Endothelial cell of umbilical vein (primary cell): Measurements from ENCODE around the gene IBA57. TPM values are rescaled to one million over a fixed set of nuclear protein-coding genes. Genes with fewer than 3 reads are reported as not detected.

Experiments
- BruUV-seq: library from RNA; stranded (reverse); fragments of 400-500 nt; replicated peaks from 2 replicates; lab custom pipeline; 2021; lab: Mats Ljungman, UMichigan
- CTCF ChIA-PET: fragments of 300-600, 350-600 bp; sonication (Branson Sonifier 250); formaldehyde crosslinking; loops from one replicate; lab custom pipeline; 2021; ENCODE audit warnings: antibody characterized with exemption, inconsistent platforms; lab: Charles Lee
- POLR2A ChIA-PET: fragments of 300-600, 350-600 bp; sonication (Branson Sonifier 250); formaldehyde crosslinking; loops from one replicate; lab custom pipeline; 2021; ENCODE audit warnings: antibody characterized with exemption, inconsistent platforms; lab: Charles Lee
- DNase-seq: peaks from one replicate; pipeline ENCODE4 v3.0.0-alpha.2; 2011; ENCODE audit warnings: low read depth, low spot score
- FAIRE-seq: peaks from 2 replicates; lab custom pipeline; 2011; peaks lifted over from hg19 to GRCh38; lab: Jason Lieb, UNC
- H2AFZ ChIP-seq: 2 replicates; pipeline ENCODE4 v1.6.0; 2012; ENCODE audit warnings: low read depth, low read length, control low read depth, inconsistent platforms
- H3K27ac ChIP-seq: 2 replicates; pipeline ENCODE4 v1.5.1; 2011; ENCODE audit warnings: low read depth, mild to moderate bottlenecking, control low read depth, low read length, moderate library complexity; ENCODE audit not compliant: insufficient read depth
- H3K27me3 ChIP-seq, 2 experiments: 2 replicates each; pipeline versions ENCODE4 v1.6.0 to v1.6.1; 2011; ENCODE audit warnings: low read length in 2 of 2, mixed read lengths in 1 of 2; ENCODE audit not compliant: control insufficient read depth in 2 of 2, insufficient read depth in 2 of 2
- H3K36me3 ChIP-seq, 2 experiments: 2 replicates in 1 of 2; 3 replicates in 1 of 2; pipeline ENCODE4 v1.5.1; 2011; ENCODE audit warnings: low read length in 2 of 2, mild to moderate bottlenecking in 1 of 2, moderate library complexity in 1 of 2; ENCODE audit not compliant: control insufficient read depth in 2 of 2, insufficient read depth in 2 of 2; ENCODE audit errors: extremely low read depth in 1 of 2
- H3K4me1 ChIP-seq: 3 replicates; pipeline ENCODE4 v1.5.1; 2011; ENCODE audit warnings: mild to moderate bottlenecking, low read length; ENCODE audit not compliant: control insufficient read depth, insufficient read depth; ENCODE audit errors: extremely low read depth
- H3K4me2 ChIP-seq: 2 replicates; pipeline ENCODE4 v1.6.1; 2011; ENCODE audit warnings: low read length, control low read depth, mixed read lengths; ENCODE audit not compliant: insufficient read depth
- H3K4me3 ChIP-seq, 3 experiments: fragments of 200-600 bp in 1 of 3; sonication (generic), shearing (Covaris generic) in 1 of 3; replicated peaks in 1 of 3; 2 replicates each; pipeline ENCODE4 v1.5.1; 2011 to 2016; ENCODE audit warnings: control low read depth in 3 of 3, low read length in 3 of 3, mild to moderate bottlenecking in 2 of 3, inconsistent platforms in 1 of 3, low read depth in 1 of 3, moderate library complexity in 1 of 3; ENCODE audit not compliant: insufficient read depth in 1 of 3
- H3K79me2 ChIP-seq: 2 replicates; pipeline ENCODE4 v1.6.0; 2012; ENCODE audit warnings: low read length, inconsistent platforms; ENCODE audit not compliant: control insufficient read depth, insufficient read depth
- H3K9ac ChIP-seq: replicated peaks from 2 replicates; pipeline ENCODE3; 2011; ENCODE audit warnings: low read length, control low read depth; ENCODE audit not compliant: insufficient read depth; ENCODE audit errors: extremely low read depth
- H3K9me1 ChIP-seq: replicated peaks from 3 replicates; pipeline ENCODE4 v1.6.0; 2011; ENCODE audit warnings: mild to moderate bottlenecking, low read length; ENCODE audit not compliant: control insufficient read depth, insufficient read depth; ENCODE audit errors: extremely low read depth
- H3K9me3 ChIP-seq: replicated peaks from 2 replicates; pipeline ENCODE4 v1.5.1; 2012; ENCODE audit warnings: low read length, inconsistent platforms; ENCODE audit not compliant: control insufficient read depth, insufficient read depth
- H4K20me1 ChIP-seq: replicated peaks from 2 replicates; pipeline ENCODE3; 2011; ENCODE audit warnings: mild to moderate bottlenecking, low read length; ENCODE audit not compliant: control insufficient read depth, insufficient read depth; ENCODE audit errors: extremely low read depth
- EZH2 ChIP-seq: IDR thresholded peaks from 2 replicates; pipeline ENCODE4 v1.6.1; 2012; ENCODE audit warnings: borderline replicate concordance, low read depth, mild to moderate bottlenecking, moderate library complexity, low read length, inconsistent platforms; ENCODE audit not compliant: severe bottlenecking
- FOS ChIP-seq: IDR thresholded peaks from 2 replicates; pipeline ENCODE4 v1.6.1; 2011; ENCODE audit warnings: mild to moderate bottlenecking, low read length, moderate library complexity, borderline replicate concordance; ENCODE audit not compliant: insufficient read depth
- GATA2 ChIP-seq: IDR thresholded peaks from 2 replicates; pipeline ENCODE4 v1.7.0; 2011; ENCODE audit warnings: low read depth, mild to moderate bottlenecking, moderate library complexity, mixed read lengths, low read length; ENCODE audit not compliant: insufficient read length, insufficient read depth
- JUN ChIP-seq: IDR thresholded peaks from 2 replicates; pipeline ENCODE4 v1.6.1; 2011; ENCODE audit warnings: borderline replicate concordance, low read depth; ENCODE audit not compliant: insufficient read length, insufficient read depth
- MYC ChIP-seq: IDR thresholded peaks from one replicate; pipeline ENCODE4 v1.6.1; 2011; ENCODE audit warnings: mild to moderate bottlenecking, low read depth, low read length
- POLR2A ChIP-seq: IDR thresholded peaks from 2 replicates; pipeline ENCODE4 v1.6.1; 2012; ENCODE audit warnings: low read depth, mild to moderate bottlenecking, control low read depth, low read length
- POLR2AphosphoS5 ChIP-seq: IDR thresholded peaks from 2 replicates; pipeline ENCODE4 v1.6.1; 2012; ENCODE audit warnings: low read depth, mild to moderate bottlenecking, control low read depth, low read length, moderate library complexity; ENCODE audit not compliant: insufficient read depth
- dilution Hi-C: fragments of 300-500 bp; cut with MboI; formaldehyde crosslinking; loops from one replicate; pipeline ENCODE4 v1.15.0; 2019; ENCODE audit warnings: low sequenced_read_pairs; ENCODE audit not compliant: extremely low pct_ligation_motif_present
- intact Hi-C: fragments of 100-400 bp; cut with micrococcal nuclease; formaldehyde crosslinking; loops from one replicate; pipeline ENCODE4 v1.10.0; 2022
- polyA plus RNA-seq, 4 experiments: library from polyadenylated mRNA; depleted of rRNA in 3 of 4; stranded (reverse) in 3 of 4; unstranded in 1 of 4; fragments of >200 nt; gene quantifications; 2 replicates each; pipeline versions ENCODE4 v1.2.1 to v1.2.3, GENCODE V29; 2011 to 2012; ENCODE audit warnings: missing spikeins in 1 of 4
- total RNA-seq: library from RNA; stranded (reverse); gene quantifications from 2 replicates; pipeline ENCODE4 v1.2.3, GENCODE V29; 2021
- TF ChIP-seq, protein P1 (sequence below): IDR thresholded peaks from 2 replicates; pipeline ENCODE4 v1.6.1; 2011; ENCODE audit not compliant: insufficient read depth, insufficient read length
- TF ChIP-seq, protein P2 (sequence below), 2 donors: IDR thresholded peaks; 1 replicate in 1 of 2; 2 replicates in 1 of 2; pipeline ENCODE4 v1.5.1; 2011; ENCODE audit warnings: low read length in 2 of 2, mild to moderate bottlenecking in 2 of 2, moderate library complexity in 2 of 2, control low read depth in 1 of 2, inconsistent platforms in 1 of 2, low read depth in 1 of 2; ENCODE audit not compliant: insufficient read depth in 1 of 2; ENCODE audit errors: extremely low read depth in 1 of 2

IBA57 gene
- total and polyA plus RNA-seq, 2 donors (not counting 3 experiments of a cell fraction or from before 2014, with no cell fraction given): 3.4 to 7.7 TPM

DNA sequence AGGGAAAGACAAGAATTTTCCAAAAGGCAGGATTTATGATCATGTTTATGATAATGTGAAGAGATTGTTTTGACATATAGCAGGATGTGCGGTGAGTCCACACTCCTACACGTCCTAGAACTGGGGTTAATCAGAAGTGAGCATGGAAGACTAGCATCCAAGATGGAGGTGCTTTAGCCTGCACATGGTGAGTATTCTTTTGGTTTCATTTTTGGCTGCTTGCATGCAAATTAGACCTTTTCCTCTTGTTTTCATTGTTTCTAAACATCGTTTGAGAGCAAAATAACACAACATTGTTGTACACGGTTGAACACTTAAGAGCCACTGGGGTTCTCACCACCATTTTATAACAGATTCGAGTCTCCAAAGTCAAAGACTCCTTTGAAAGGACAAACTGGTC, 40.4 kb upstream of the IBA57 start:
- H3K9me3 ChIP-seq: no peaks in the 10 kb centered on the region
- no peaks in the 10 kb centered on the region for H3K79me2 ChIP-seq
- H3K27ac ChIP-seq: no peak overlapping the region
- no peaks in the 10 kb centered on the region for H3K36me3 ChIP-seq
- no peak overlapping the region for H3K9ac ChIP-seq
- dilution Hi-C loops: loop anchor here (10.0 kb wide), 1 partner anchor 60 kb away; no protein-coding TSS in a partner anchor
- POLR2A ChIA-PET: no interaction called here
- H3K4me2 ChIP-seq: no peak overlapping the region
- no peaks in the 10 kb centered on the region for H3K4me1 ChIP-seq
- H3K27me3 ChIP-seq: peaks cover 23 to 25% of the 10 kb centered on the region in 2 experiments
- FAIRE-seq: no peak
- intact Hi-C loops: no loop called here
- DNase-seq: no peak
- no peak overlapping the region for H3K4me3 ChIP-seq
- H2AFZ ChIP-seq: no peak overlapping the region
- H3K9me1 ChIP-seq: no peaks in the 10 kb centered on the region
- TF ChIP-seq MYC (no peak), JUN (no peak), POLR2A (no peak), EZH2 (no peak), POLR2AphosphoS5 (no peak), FOS (no peak), GATA2 (no peak)
- TF ChIP-seq, protein P1, sequence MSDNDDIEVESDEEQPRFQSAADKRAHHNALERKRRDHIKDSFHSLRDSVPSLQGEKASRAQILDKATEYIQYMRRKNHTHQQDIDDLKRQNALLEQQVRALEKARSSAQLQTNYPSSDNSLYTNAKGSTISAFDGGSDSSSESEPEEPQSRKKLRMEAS: no peak
- TF ChIP-seq, protein P2, sequence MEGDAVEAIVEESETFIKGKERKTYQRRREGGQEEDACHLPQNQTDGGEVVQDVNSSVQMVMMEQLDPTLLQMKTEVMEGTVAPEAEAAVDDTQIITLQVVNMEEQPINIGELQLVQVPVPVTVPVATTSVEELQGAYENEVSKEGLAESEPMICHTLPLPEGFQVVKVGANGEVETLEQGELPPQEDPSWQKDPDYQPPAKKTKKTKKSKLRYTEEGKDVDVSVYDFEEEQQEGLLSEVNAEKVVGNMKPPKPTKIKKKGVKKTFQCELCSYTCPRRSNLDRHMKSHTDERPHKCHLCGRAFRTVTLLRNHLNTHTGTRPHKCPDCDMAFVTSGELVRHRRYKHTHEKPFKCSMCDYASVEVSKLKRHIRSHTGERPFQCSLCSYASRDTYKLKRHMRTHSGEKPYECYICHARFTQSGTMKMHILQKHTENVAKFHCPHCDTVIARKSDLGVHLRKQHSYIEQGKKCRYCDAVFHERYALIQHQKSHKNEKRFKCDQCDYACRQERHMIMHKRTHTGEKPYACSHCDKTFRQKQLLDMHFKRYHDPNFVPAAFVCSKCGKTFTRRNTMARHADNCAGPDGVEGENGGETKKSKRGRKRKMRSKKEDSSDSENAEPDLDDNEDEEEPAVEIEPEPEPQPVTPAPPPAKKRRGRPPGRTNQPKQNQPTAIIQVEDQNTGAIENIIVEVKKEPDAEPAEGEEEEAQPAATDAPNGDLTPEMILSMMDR (IDR thresholded peaks at IDR 0.05; ENCODE audit: extremely low read depth in 1 of 2, insufficient read depth in 1 of 2, low read depth in 1 of 2, low read length in 2 of 2): no peak
- no peaks in the 10 kb centered on the region for H4K20me1 ChIP-seq
- CTCF ChIA-PET: interaction anchor here (1.8 kb wide), 1 partner anchor 126 kb away, joined by 4 read pairs; no protein-coding TSS in a partner anchor
- no TSS peak for BruUV-seq
